BLaER1 (cell line): Measurements from ENCODE around the gene KTN1.

ENCODE experiments used
- H3K27ac ChIP-seq: shearing (Covaris generic); formaldehyde crosslinking; 2 replicates; pipeline ENCODE4 v1.8.1; 2022
- H3K27me3 ChIP-seq: shearing (Covaris generic); formaldehyde crosslinking; 2 replicates; pipeline ENCODE4 v1.8.1; 2022
- H3K36me3 ChIP-seq: shearing (Covaris generic); formaldehyde crosslinking; 2 replicates; pipeline ENCODE4 v1.8.1; 2022
- H3K4me1 ChIP-seq: shearing (Covaris generic); formaldehyde crosslinking; 2 replicates; pipeline ENCODE4 v1.8.1; 2022
- H3K4me2 ChIP-seq: shearing (Covaris generic); formaldehyde crosslinking; 2 replicates; pipeline ENCODE4 v1.8.1; 2022
- H3K4me3 ChIP-seq: shearing (Covaris generic); formaldehyde crosslinking; 2 replicates; pipeline ENCODE4 v1.8.1; 2022
- H3K9ac ChIP-seq: shearing (Covaris generic); formaldehyde crosslinking; 2 replicates; pipeline ENCODE4 v1.8.1; 2022
- H3K9me3 ChIP-seq: shearing (Covaris generic); formaldehyde crosslinking; 2 replicates; pipeline ENCODE4 v1.8.1; 2022
- H4K20me1 ChIP-seq: shearing (Covaris generic); formaldehyde crosslinking; 2 replicates; pipeline ENCODE4 v1.8.1; 2022
- Cebpa-rat ChIP-seq: shearing (Covaris generic); IDR thresholded peaks from 2 replicates; pipeline ENCODE4 v1.8.1; 2022

Gene KTN1

DNA sequence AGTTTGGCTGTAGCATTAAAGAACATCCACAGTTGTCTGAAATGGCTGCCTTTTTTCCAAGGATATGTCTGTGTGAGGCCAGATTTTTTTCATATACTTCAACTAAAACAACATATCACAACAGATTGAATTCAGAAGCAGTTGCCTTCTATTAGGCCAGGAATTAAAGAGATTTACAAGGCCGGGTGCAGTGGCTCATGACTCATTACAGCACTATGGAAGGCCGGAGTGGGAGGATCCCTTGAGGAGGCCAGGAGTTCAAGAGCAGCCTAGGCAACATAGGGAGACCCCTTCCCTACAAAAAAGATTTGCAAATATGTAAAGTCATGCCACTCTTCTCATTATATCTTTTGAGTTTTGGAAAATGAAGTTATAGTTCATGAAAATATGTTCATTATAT lies 108.6 kb downstream of the KTN1 start:
- Histone ChIP-seq H3K9me3 (no peaks in the 10 kb centered on the region), H3K4me3 (no peak overlapping the region), H3K27ac (no peak overlapping the region), H3K36me3 (peaks cover 48% of the 10 kb centered on the region), H3K27me3 (no peaks in the 10 kb centered on the region), H3K4me2 (no peak overlapping the region), H3K9ac (no peak overlapping the region), H4K20me1 (no peaks in the 10 kb centered on the region), H3K4me1 (no peaks in the 10 kb centered on the region)
- TF ChIP-seq Cebpa-rat: no peak

GRCh38 chr14:55689981-55690871 lies 110.2 kb downstream of the KTN1 start:
- H3K9me3 ChIP-seq: no peaks in the 10 kb centered on the region
- no peak overlapping the region for H3K27ac ChIP-seq
- H3K4me1 ChIP-seq: no peaks in the 10 kb centered on the region
- H4K20me1 ChIP-seq: no peaks in the 10 kb centered on the region
- H3K4me3 ChIP-seq: no peak overlapping the region
- TF ChIP-seq Cebpa-rat: no peak
- H3K4me2 ChIP-seq: no peak overlapping the region
- H3K27me3 ChIP-seq: no peaks in the 10 kb centered on the region
- no peak overlapping the region for H3K9ac ChIP-seq
- peaks cover 34% of the 10 kb centered on the region for H3K36me3 ChIP-seq

DNA sequence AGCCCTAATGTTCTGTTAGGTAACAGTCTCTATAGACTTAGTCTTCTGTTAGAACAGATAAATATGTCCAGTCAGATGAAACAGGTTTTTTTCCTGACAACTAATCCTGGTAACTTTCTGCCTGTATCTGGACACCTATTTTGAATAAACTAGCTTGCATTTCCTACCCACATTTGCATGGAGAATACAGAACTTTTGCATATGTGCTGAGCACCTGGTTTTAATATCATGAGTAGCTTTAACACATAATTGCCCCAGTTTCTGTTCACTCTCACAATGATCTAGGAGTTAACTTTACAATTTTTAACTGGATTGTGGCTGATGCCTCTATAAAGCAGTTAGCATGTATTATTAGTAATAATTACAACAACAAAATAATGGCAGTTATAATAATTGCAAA lies 111.7 kb downstream of the KTN1 start:
- Histone ChIP-seq H3K4me1 (no peaks in the 10 kb centered on the region), H3K27me3 (no peaks in the 10 kb centered on the region), H3K27ac (no peak overlapping the region), H3K4me3 (no peak overlapping the region), H3K4me2 (no peak overlapping the region), H4K20me1 (no peaks in the 10 kb centered on the region), H3K9ac (no peak overlapping the region), H3K36me3 (peaks cover 19% of the 10 kb centered on the region), H3K9me3 (no peaks in the 10 kb centered on the region)
- no peak for TF ChIP-seq Cebpa-rat

DNA sequence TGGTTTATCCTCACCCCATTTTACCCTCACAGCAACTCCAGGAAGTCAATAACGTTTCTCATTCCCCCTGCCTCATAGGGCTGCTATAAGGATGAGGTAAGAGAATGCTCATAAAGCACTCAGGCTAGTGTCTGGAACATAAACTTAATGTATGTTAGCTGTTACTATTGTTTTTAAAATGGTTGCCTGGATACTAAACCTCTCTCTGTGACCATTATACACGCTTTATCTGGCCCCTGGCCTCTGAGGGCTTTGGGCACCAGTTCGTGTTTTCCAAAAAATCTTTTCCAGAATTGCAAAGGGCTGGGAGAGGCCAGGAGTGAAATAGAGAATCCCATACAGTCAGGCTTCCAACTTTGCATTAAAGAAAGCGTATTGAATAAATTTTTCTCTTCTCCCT lies 113.9 kb downstream of the KTN1 start:
- no peak overlapping the region for H3K9ac ChIP-seq
- no peaks in the 10 kb centered on the region for H3K36me3 ChIP-seq
- H3K4me2 ChIP-seq: no peak overlapping the region
- no peak overlapping the region for H3K27ac ChIP-seq
- H4K20me1 ChIP-seq: no peaks in the 10 kb centered on the region
- no peaks in the 10 kb centered on the region for H3K27me3 ChIP-seq
- H3K4me3 ChIP-seq: no peak overlapping the region
- no peaks in the 10 kb centered on the region for H3K9me3 ChIP-seq
- TF ChIP-seq Cebpa-rat: no peak
- H3K4me1 ChIP-seq: no peaks in the 10 kb centered on the region

DNA sequence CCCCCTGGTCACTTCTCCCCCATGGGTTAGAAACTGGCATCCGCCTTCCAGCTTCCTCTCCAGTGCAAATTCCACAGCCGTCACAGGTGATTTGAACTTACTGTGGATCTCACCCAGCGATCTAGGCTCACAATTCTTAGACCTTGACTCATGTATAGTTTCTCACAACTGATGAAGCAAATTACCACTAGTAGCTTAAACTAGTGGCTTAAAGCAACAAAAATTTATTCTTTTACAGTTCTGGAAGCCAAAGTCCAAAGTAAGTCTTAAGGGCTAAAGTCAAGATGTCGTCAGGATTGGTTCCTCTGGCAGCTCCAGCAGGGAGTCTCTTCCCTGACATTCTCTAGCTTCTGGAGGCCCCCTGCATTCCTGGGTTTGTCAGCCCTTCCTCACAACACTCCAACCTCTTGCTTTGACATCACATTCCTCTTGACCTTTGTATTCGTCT lies 117.4 kb downstream of the KTN1 start:
- no peaks in the 10 kb centered on the region for H3K27me3 ChIP-seq
- no peaks in the 10 kb centered on the region for H4K20me1 ChIP-seq
- no peaks in the 10 kb centered on the region for H3K36me3 ChIP-seq
- no peak overlapping the region for H3K4me2 ChIP-seq
- H3K4me3 ChIP-seq: no peak overlapping the region
- no peak overlapping the region for H3K27ac ChIP-seq
- H3K4me1 ChIP-seq: peaks cover 10% of the 10 kb centered on the region
- TF ChIP-seq Cebpa-rat: no peak
- H3K9me3 ChIP-seq: peaks cover 11% of the 10 kb centered on the region
- H3K9ac ChIP-seq: no peak overlapping the region

GRCh38 chr14:55698051-55698450 lies 118.0 kb downstream of the KTN1 start:
- no peak overlapping the region for H3K9ac ChIP-seq
- no peaks in the 10 kb centered on the region for H4K20me1 ChIP-seq
- H3K4me1 ChIP-seq: peaks cover 16% of the 10 kb centered on the region
- no peak overlapping the region for H3K4me2 ChIP-seq
- no peak for TF ChIP-seq Cebpa-rat
- H3K27ac ChIP-seq: no peak overlapping the region
- no peaks in the 10 kb centered on the region for H3K27me3 ChIP-seq
- no peak overlapping the region for H3K4me3 ChIP-seq
- H3K9me3 ChIP-seq: peaks cover 11% of the 10 kb centered on the region
- H3K36me3 ChIP-seq: no peaks in the 10 kb centered on the region

DNA sequence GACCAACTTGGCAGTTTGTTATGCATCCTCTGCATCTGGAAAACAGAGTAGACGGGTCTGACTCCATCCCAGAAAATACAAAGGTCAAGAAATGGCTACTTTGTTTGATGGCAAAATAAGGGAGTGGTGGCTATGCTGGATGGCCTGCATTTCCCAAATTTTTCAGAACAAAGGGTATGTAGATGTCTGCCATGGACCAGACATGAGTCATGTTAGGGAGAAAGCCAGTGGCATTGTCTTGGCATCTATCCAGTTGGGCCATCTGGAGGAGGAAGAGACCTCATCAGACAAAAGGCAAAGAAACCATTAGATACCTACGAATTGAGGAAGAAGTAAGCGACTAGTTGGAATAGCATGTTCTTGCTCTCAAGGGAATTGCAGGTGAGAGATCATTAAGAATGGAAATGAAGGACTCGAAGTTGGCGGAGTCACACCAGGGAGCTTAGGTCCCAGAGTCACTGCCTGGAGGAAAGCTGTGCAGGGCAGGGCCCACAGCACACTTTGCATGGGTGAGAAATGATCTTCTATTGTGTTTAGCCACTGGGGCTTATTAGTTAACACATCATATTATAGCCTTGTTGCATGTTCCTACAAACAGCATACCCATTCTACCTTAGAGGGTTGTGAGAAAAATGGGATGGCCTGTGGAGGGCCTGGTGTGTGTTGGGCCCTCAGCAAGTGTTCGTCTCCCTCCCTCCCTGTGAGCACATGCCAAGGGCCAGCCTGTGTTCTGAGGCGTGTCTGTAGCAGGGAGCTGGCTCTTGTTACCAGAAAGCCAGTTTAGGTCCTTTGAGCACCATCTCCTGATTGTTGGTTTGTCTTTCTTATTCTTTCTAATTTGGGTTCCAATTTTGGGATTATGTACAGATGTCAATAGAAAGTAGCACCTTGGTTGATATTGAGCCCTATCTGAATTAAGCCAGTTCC lies 119.4 kb downstream of the KTN1 start:
- no peak overlapping the region for H3K4me2 ChIP-seq
- no peak for TF ChIP-seq Cebpa-rat
- H3K36me3 ChIP-seq: no peaks in the 10 kb centered on the region
- H3K4me3 ChIP-seq: no peak overlapping the region
- H4K20me1 ChIP-seq: no peaks in the 10 kb centered on the region
- no peaks in the 10 kb centered on the region for H3K27me3 ChIP-seq
- peaks cover 30% of the 10 kb centered on the region for H3K4me1 ChIP-seq
- no peak overlapping the region for H3K9ac ChIP-seq
- H3K9me3 ChIP-seq: peaks cover 11% of the 10 kb centered on the region
- H3K27ac ChIP-seq: no peak overlapping the region

DNA sequence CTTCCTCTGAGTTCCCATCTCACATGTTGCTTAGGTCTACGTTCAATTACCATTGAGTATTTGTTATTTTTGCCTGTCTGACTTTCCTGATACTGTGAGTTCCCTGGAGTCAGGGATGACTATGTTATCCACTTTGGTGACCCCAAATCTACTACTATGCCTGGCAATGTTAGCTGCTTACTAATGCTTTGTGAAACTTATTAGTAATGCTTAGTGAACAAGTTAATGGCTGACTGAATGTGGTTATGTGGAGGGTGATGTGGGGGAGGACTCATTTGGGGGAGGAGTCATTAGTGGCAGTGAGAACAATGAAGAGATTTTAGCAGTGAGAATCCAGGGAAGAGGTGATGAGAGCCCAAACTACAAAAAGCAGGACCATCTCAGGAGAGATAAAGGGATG lies 121.6 kb downstream of the KTN1 start:
- Histone ChIP-seq H3K9me3 (peaks cover 11% of the 10 kb centered on the region), H4K20me1 (no peaks in the 10 kb centered on the region), H3K4me3 (no peak overlapping the region), H3K4me1 (peaks cover 46% of the 10 kb centered on the region), H3K27ac (no peak overlapping the region), H3K27me3 (no peaks in the 10 kb centered on the region), H3K4me2 (peak overlapping the region; percentile 60), H3K9ac (no peak overlapping the region), H3K36me3 (no peaks in the 10 kb centered on the region)
- TF ChIP-seq Cebpa-rat: no peak

- H3K4me2 ChIP-seq: peak overlapping the region; percentile 60
- peaks cover 55% of the 10 kb centered on the region for H3K4me1 ChIP-seq
- no peak overlapping the region for H3K27ac ChIP-seq
- TF ChIP-seq Cebpa-rat: no peak
- peaks cover 11% of the 10 kb centered on the region for H3K9me3 ChIP-seq
- H3K36me3 ChIP-seq: no peaks in the 10 kb centered on the region
- no peaks in the 10 kb centered on the region for H4K20me1 ChIP-seq
- H3K4me3 ChIP-seq: no peak overlapping the region
- no peaks in the 10 kb centered on the region for H3K27me3 ChIP-seq
- no peak overlapping the region for H3K9ac ChIP-seq
Observed at GRCh38 chr14:55702511-55702910, 122.5 kb downstream of the KTN1 start.

DNA sequence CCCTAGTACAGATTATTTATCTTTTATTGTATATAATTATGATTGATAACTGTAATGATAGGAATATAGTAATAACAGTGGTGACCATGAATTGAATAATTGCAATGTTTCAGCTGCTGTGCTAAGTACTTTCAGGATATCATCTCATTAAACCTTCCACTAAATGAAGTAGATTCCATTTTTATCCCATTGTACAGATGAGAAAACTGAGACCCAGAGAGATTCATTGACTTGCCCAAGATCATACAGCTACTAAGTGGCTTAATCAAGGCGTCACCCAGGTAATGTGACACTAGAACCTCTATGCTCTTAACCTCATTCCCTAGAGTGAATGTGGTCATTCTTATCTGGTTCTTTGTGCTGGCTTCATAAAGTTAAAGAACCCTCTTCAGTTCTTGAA lies 124.6 kb downstream of the KTN1 start:
- Histone ChIP-seq H3K9me3 (peaks cover 11% of the 10 kb centered on the region), H3K27ac (no peak overlapping the region), H3K36me3 (no peaks in the 10 kb centered on the region), H3K27me3 (no peaks in the 10 kb centered on the region), H3K9ac (no peak overlapping the region), H3K4me2 (no peak overlapping the region), H4K20me1 (no peaks in the 10 kb centered on the region), H3K4me1 (peaks cover 76% of the 10 kb centered on the region), H3K4me3 (no peak overlapping the region)
- TF ChIP-seq Cebpa-rat: no peak
